IPS DF 4.7 (cell line): ENCODE results near the gene TSPO2.
"Not testable (repeated sequence)": the region's sequence is repeated elsewhere in the genome, so short reads cannot be mapped to it uniquely, and the experiment has no call there.

ENCODE experiments used
- DNase-seq: peaks from one replicate; pipeline ENCODE4 v3.0.0-alpha.2; 2013; ENCODE audit warnings: low spot score; ENCODE audit errors: extremely low read depth

Gene TSPO2, protein sequence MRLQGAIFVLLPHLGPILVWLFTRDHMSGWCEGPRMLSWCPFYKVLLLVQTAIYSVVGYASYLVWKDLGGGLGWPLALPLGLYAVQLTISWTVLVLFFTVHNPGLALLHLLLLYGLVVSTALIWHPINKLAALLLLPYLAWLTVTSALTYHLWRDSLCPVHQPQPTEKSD

DNA sequence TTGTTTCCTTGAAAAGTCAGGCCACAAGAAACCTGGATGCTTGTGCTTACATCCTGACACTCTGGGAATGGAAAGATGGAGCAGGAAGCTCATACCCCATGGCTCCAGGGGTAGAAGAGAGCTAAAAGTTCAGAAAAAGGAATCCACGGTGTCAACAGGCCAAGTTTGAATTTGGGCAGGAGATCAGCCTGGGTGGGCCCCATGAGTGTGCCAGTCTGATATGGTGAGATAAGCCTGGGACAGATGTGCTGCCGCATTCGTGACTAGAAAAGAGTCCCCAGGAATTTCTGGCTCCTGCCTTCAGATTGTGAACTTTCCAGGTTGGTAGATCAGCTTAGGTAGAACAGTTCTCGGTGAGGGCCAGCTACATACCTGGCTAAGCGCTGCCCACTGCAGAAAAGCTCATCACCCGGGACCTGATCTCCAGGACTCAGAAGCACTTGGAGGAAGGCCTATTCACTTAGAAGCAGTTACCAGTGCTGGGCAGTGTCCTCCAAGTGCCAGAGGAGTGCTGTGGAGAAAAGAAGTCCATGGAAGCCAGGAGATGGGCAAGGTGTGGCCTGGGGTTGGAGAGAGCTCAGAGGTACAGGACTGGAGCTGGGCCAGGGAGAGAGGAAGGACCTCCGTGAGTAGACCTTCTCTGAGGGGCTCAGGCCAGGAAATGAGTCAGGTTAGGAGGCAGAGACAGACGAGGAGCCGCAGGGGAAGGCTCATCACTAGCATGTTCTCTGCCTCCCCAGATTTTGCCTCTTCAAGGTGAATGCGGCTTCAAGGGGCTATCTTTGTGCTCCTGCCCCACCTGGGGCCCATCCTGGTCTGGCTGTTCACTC is at the start of gene TSPO2:
TSPO2 (plus strand) TSS at position 242 of the 830 bp plus-strand sequence; CDS start at position 761, 519 bp downstream.
- DNase-seq, result no peak

DNA sequence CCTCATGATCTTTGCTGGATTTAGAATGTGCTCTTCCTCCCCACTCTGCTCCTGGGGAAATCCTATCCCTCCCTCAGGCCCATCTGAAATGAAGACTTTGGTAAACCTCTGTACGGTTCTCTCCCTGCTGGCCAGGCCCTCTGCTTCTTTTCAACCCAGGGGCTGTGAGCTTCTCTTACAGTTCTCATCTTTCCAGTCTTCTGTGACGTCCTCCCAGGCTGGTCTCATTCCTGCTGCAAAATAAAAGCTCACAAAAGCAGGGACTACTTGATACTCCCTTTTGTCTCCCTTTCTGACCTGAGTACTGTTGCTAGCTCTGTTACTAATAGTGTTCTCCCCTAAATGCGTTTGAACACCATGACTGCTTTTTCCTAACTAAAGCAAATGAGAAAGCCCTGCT is 49.5 kb upstream of the TSPO2 start:
- no peak for DNase-seq

DNA sequence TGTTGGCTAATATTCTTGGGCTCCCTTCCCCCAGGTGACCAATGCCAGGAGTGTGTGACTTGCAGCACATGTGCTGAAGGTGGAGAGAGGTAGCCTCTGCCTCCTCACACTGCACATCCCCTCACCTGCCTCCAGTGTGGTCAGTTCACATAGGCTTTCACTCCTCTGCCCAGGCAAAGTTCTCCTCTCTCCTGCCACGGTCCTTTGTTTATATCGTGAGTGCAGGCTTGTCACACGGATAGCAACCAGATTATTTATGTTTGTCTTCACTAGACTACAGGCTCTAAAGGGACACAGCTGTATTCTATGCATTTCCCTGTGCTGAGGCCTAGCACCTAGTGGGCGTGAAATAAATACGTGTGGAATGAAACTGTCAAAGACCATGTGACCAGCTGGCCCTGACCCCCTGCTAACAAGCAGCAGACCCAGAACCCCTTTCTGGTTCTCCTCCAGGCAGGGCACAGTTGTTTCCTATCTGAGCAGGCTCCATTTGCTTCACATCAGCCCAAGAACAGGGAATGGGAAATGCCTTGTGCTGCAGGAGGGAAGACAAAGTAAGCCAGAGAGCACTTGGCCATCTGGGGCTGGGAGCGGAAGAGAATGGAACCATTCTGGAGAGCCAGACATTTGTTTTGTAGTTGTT is 45.6 kb upstream of the TSPO2 start:
- DNase-seq, result no peak

DNA sequence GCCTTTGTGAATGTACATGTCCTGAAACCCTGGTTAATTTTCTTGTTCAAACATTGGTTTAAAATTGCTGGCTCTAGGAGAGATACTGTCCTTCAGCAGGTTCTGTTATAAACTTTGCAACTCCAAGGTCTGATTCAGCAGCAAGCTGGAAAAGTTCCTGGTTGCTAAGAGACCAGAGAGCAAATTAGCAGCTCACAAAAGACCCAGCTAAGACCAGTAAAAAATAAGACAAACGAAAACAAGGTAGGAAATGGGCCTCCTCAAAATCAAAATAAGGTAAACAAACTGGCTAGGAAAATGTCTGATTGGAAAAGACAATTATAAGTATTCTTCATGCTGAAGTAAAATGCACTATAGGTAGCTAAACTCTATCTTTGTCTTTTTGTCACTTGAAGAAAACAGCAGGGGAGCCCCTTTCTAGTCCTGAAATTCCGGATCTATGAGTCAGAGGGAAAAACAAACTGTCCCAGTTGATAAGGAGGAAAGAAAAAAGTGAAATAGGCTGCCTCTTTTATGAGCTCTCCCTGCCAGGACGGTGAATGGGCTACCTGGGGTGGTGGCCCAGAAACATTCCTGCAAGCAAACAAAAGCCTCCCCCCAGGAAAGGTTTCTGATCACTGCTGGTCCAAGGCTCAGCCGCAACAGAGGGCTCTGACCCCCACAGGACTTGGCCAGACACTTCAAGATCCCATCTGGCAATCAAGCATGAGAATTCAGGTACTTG is 44.9 kb upstream of the TSPO2 start:
- peak; percentile 94 for DNase-seq

DNA sequence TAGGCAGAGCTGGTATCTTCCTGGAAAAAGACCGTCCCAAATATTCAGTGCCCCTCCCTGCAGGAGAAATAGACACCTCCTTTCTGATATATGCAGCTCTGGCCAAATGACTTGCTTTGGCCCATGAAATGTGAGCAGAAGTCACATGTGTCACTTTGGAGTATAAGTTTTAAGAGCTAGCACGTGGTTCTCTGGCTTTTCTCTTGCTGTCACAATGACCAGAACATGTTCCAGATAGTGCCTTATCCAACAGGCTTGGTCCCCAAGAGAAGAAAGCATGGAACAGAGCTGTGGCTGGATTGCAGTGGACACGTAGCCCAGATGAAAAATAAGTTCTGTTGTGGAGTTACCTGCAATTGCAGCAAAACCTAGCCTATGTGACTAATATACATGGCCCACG is 43.6 kb upstream of the TSPO2 start:
- no peak for DNase-seq

DNA sequence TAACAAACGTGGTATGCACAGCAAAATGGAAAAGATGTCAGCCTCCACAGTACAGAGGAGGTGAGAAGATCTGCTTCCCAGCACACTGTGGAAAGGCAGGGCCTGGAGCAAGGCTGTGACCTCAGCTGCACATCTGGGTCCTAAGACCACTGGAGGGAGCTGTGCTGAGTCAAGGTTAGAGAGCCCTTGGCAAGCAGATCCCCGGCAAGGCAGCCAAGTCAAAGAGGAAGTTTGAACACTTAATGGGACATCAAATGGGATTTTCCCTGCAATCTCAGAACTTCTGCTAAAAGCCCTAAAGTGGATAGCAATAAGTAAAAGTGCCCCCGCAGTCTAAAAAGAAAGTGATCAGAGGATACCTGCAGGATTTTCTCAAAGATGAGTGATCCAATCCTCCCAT is 42.7 kb upstream of the TSPO2 start:
- DNase-seq, result no peak

DNA sequence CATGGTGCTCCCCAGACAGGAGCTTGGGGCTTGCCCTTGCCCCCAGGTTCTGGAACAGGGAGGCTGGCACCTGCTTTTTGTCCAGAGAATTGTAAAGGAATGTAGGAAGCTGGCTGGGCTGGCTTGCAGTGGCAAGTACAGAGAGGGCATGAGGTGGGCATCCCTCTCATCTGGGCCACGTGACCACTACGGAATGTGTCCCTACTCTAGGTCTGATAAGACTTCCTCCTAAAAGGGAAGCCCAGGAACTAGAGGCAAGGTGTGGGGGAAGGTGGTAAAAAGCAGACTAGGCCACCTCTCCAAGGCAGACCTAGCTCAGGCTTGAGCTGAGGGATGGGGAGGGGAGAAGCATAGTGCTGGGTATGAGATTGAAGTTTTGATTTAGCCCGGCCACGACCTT is 42.0 kb upstream of the TSPO2 start:
- DNase-seq, result no peak

DNA sequence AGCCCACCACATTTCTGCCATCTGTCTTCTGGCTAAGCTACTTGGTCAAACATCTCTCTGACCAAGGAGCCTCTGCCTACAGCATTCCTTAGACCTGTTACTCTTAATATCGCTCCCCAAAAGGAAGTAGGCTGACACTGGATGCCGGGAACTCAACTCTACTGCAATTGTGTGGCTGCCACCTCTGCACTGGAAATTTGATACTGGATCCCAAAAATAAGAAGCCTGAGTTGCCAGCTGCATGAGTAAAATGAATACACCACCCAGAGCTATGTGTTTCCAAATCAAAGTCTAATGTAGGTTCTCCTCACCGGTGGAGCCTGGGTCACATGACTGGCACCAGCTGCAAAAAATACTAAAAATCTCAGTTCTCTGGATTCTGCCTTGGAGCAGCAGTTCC is 40.1 kb upstream of the TSPO2 start:
- no peak for DNase-seq

DNA sequence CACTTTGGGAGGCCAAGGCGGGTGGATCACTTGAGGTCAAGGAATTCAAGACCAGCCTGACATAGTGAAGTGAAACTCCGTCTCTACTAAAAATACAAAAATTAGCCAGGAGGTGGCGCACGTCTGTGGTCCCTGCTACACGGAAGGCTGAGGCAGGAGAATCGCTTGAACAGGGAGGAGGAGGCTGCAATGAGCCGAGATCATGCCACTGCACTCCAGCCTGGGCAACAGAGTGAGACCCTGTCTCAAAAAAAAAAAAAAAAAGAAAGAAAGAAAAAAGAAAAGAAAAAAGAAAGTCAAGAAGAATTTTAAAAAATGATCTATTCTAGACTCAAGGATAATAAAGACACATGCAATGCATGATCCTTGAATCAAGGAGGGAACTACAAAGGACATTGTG is 36.0 kb upstream of the TSPO2 start:
- not testable (repeated sequence) for DNase-seq

DNA sequence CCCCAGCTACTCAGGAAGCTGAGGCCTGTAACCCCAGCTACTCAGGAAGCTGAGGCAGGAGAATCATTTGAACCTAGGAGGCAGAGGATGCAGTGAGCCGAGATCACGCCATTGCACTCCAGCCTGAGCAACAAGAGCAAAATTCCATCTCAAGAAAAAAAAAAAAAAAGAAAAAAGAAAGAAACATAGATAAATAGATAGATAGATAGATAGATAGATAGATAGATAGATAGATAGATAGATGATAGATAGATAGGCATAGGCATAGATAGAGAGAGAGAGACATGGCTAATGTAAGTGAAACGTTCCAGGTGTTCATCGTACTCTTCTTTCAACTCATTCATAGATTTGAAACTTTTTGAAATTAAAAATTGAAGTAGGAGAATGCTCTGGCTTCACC is 35.3 kb upstream of the TSPO2 start:
- DNase-seq, result not testable (repeated sequence)

DNA sequence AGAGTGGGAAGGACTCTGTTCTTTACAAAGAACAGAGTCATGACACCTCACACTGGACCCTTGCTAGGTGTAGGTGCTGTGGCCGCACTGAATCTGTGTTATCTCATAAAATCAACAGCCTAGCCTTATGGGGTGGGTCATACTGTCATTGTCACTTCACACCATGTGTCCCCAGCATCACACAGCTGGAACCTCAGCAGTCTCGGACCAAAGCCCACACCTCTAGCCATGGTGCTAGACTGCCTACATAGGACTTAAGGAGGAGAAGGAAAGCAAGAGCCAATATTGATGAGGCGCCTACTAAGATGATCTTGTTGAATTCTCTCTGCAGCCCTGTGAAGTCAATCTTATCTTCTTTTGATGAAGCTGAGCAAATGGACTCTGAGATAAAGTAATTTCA is 34.3 kb upstream of the TSPO2 start:
- DNase-seq, result no peak

DNA sequence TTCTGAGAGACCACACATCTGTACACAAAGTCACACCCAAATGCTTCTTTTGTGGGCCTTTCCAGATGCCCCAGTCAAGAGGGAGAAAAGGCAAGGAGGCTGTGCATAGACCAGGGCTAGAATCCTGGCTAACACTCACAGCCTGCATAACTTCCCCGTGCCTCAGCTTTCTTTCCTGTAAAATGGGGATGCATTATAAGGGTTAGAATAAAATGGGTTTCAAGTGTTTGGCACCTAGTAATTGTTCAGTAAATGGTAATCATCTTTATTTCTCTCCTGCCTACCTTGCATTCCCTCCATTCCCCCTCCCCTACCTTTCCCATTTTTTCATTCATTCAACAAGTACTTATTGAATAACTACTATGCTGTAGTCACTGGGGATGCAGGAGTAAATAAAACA is 32.6 kb upstream of the TSPO2 start:
- DNase-seq, result no peak

DNA sequence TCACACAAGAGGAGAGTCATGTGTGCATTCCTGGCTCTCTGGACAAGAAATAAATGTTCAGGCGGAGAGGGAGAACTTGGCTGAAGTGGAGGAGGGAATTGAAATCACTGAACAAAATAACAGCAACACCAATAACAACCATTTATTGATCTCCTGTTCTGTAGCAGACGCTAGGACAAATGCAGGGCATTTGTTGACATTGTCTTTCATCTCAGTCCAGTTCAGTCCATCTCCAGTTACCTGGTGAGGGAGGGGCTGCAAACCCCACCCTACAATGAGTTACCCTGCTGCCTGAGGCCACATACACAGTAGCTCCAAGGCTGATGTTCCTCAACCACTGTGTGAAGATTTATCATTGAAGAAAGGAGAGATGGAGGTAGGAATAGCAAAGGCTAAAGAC is 30.6 kb upstream of the TSPO2 start:
- no peak for DNase-seq

DNA sequence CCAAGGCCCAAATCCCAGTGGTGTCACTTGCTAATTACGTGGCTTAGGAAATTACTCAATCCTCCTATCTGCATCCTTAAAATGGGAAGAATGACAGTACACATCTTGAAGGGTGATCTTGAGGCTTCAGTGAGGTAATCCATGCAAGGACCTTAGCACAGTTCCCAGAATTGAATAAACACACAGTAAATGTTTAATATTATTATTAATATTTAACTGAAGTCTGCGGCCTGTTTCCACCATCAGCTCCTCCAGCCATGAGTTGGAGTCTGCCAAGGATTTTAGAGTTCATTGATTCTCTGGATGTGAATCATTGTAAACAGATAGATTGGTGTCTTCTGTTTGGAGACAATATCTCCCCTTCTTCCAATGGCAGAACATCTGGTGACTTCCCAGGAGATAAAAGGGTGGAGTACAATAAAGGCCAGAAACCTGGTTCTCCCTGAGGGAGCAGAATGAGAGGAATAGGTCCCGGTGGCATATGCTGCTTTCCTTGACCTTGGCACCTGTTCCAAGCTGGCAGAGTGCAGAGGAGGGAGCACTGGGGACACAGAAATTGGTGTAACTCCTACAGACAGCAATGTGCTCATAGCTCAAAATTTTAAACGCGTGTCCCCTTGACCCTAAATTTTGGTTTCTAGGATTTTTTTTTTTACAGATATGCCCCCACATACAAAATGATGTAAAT is 28.7 kb upstream of the TSPO2 start:
- no peak for DNase-seq

DNA sequence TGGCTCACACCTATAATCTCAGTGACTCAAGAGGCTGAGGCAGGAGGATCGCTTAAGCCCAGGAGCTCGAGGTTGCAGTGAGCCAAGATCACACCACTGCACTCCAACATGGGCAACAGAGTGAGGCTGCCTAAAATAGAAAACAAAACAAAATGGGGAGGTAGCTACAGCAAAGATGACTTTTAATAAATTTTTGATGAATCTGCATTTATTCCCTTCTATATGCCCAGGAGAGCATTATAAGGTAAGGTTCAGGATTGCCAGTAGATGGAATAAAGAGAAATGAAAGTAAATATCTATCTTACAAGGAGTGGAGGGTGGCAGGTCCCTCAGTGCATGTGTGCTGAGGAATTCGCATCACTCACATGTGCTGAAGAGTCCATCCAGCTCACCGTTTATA is 27.5 kb upstream of the TSPO2 start:
- DNase-seq, result no peak

DNA sequence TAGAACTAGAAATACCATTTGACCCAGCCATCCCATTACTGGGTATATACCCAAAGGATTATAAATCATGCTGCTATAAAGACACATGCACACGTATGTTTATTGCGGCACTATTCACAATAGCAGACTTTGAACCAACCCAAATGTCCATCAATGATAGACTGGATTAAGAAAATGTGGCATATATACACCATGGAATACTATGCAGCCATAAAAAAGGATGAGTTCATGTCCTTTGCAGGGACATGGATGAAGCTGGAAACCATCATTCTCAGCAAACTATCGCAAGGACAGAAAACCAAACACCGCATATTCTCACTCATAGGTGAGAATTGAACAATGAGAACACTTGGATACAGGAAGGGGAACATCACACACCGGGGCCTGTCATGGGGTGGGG is 26.4 kb upstream of the TSPO2 start:
- DNase-seq, result not testable (repeated sequence)

DNA sequence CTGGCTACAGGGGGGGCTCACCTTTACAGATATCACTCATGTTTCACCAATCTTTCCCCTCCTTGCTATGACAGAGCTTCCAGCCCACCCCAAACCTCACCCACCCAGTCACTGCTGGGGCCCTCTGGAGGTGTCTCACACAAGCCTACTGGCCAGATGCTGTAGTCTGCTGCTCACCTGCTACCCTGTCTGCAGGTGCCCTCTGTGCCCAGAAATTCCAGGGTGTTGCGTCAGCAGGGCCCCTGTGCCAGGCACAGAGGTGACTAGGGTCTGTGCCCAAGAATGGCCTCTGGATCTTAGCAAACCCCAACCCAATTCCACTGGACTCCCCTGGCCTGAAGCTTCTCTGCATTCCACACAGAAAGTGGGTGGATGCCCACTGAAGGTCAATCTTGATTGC is 24.6 kb upstream of the TSPO2 start:
- no peak for DNase-seq

DNA sequence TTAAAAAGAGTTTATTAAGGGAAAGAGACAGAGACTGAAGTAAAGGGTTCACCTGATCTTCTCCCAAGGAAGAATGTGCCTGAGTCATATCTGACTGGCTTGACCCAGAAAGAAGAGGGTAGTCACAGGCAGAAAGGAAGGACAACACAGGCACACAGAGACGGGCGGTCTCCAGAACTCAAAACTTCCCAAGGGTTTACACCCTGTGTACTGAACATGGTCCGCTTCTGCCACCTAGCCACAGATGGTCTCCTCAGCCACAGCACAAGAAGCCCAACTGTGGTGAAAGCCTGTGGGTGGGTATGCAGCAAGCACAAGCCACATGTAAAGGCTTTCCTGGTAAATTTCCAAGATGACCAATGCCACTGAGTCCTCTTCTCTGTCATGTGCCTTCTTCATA is 20.4 kb upstream of the TSPO2 start:
- no peak for DNase-seq

DNA sequence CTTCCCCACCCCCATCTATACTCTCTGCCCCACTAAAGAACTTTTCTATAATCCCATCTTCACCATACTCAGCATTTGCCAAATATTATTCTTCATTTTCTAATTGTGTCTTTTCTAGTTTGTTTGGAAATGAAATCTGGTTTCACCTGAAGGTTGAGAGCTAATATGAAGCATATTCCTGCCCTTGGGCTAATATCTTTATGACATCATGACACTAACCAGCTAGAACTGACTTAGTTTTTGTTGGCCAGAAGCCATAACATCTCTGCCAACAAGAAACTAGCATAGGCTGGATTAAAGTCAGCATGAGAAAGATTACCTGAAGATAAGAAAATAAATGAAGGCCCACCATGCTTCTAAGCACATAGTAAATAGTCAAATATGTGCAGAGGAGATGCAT is 20.0 kb upstream of the TSPO2 start:
- DNase-seq, result no peak

DNA sequence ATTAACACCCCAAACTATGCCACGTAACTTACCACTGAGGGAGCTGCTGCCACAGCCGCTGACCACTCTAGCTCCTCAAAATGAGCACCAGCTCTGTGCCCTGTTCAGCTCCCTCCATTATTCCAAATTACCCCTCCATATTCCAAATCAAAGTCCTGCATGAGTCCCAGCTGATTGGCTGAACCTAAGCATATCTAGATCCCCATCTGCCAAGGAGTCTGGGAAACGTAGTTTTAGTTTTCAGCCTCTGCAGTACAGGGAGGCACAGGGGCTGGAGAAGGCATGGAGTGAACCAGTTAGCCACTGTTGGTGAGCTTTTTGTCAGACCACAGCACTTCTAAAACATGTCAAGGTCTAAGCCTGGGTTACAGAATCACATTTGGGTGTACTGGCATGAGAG is 19.2 kb upstream of the TSPO2 start:
- DNase-seq, result no peak

DNA sequence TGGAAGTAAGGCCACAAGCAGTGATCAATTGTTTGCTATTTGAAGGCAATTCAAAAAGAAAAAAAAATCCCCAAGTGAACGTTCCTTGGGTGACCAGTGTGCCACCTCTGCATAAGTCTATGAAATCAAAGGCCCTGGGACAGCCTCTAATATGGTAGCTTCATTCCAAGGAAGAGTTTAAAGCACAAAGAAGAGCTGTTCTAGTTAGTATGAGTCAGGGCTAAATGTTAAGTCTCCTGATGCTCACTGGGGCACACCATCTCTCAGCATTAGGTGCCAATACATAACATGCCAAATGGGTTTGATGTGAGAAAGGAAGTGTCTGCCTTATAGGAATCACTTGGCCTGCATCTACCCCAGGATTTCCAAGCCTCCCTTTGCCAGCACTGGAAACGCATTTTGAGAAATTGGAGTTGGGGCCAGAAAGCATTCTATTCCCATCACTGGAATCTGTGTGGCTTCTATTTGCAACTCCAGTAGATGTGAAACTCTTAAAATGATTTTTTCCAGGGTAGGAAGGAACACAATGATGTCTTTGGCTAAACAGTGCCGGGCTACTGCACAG is 16.2 kb upstream of the TSPO2 start:
- DNase-seq, result no peak
